ENCODE data around the gene PITPNM3. TPM values are rescaled to one million over a fixed set of nuclear protein-coding genes. Genes with fewer than 3 reads are reported as not detected.
"Not testable (repeated sequence)": the region's sequence is repeated elsewhere in the genome, so short reads cannot be mapped to it uniquely, and the experiment has no call there.

Gene PITPNM3
- total and polyA plus RNA-seq, 2 experiments from 2014 or later, result 1.5 to 2.0 TPM

GRCh38 chr17:6574687-6575595 is 18.6 kb upstream of the PITPNM3 start:
- Histone ChIP-seq H3K79me2 (no peaks in the 10 kb centered on the region), H3K9me3 (ENCODE audit: low read depth) (no peaks in the 10 kb centered on the region), H3K4me3 (no peak overlapping the region), H3K9me2 (replicated peaks; ENCODE audit: insufficient read depth) (no peaks in the 10 kb centered on the region), H3K27me3 (no peaks in the 10 kb centered on the region), H3K27ac (no peak overlapping the region), H3K4me2 (no peak overlapping the region), H3K4me1 (ENCODE audit: insufficient read depth) (peaks cover 9% of the 10 kb centered on the region), H4K20me1 (ENCODE audit: insufficient read depth, poor library complexity, severe bottlenecking) (no peaks in the 10 kb centered on the region), H3K36me3 (replicated peaks; ENCODE audit: insufficient read depth, low read depth) (no peaks in the 10 kb centered on the region), H2AFZ (no peak overlapping the region)
- DNase-seq (ENCODE audit: low spot score), result no peak
- WGBS (ENCODE audit: low lambda C conversion rate, missing lambda C conversion rate), result 73% methylated on average over 23 of the region's 23 CpGs
- TF ChIP-seq EZH2phosphoT487 (IDR thresholded peaks at IDR 0.05; ENCODE audit: low read depth, severe bottlenecking, unreplicated experiment) (no peak), CTCF (IDR thresholded peaks at IDR 0.05; ENCODE audit: poor library complexity) (no peak), EZH2 (IDR thresholded peaks at IDR 0.05; ENCODE audit: borderline replicate concordance) (no peak)

GRCh38 chr17:6573982-6574686 is 17.8 kb upstream of the PITPNM3 start:
- no peaks in the 10 kb centered on the region for H3K9me2 ChIP-seq (replicated peaks; ENCODE audit: insufficient read depth)
- H3K27me3 ChIP-seq, result no peaks in the 10 kb centered on the region
- no peaks in the 10 kb centered on the region for H3K79me2 ChIP-seq
- TF ChIP-seq EZH2phosphoT487 (IDR thresholded peaks at IDR 0.05; ENCODE audit: low read depth, severe bottlenecking, unreplicated experiment) (no peak), EZH2 (IDR thresholded peaks at IDR 0.05; ENCODE audit: borderline replicate concordance) (no peak), CTCF (IDR thresholded peaks at IDR 0.05; ENCODE audit: poor library complexity) (no peak)
- no peak for DNase-seq (ENCODE audit: low spot score)
- 94% methylated on average over 13 of the region's 13 CpGs for WGBS (ENCODE audit: low lambda C conversion rate, missing lambda C conversion rate)
- no peak overlapping the region for H3K4me2 ChIP-seq
- peaks cover 15% of the 10 kb centered on the region for H3K4me1 ChIP-seq (ENCODE audit: insufficient read depth)
- no peaks in the 10 kb centered on the region for H3K36me3 ChIP-seq (replicated peaks; ENCODE audit: insufficient read depth, low read depth)
- no peaks in the 10 kb centered on the region for H3K9me3 ChIP-seq (ENCODE audit: low read depth)
- H4K20me1 ChIP-seq (ENCODE audit: insufficient read depth, poor library complexity, severe bottlenecking), result no peaks in the 10 kb centered on the region
- H2AFZ ChIP-seq, result no peak overlapping the region
- no peak overlapping the region for H3K4me3 ChIP-seq
- no peak overlapping the region for H3K27ac ChIP-seq

GRCh38 chr17:6573495-6573894 is 17.1 kb upstream of the PITPNM3 start:
- H3K36me3 ChIP-seq (replicated peaks; ENCODE audit: insufficient read depth, low read depth); H3K79me2 ChIP-seq; H3K27me3 ChIP-seq; H3K9me3 ChIP-seq (ENCODE audit: low read depth); H3K9me2 ChIP-seq (replicated peaks; ENCODE audit: insufficient read depth); H2AFZ ChIP-seq; H3K4me2 ChIP-seq; H3K4me3 ChIP-seq; H4K20me1 ChIP-seq (ENCODE audit: insufficient read depth, poor library complexity, severe bottlenecking); H3K27ac ChIP-seq; DNase-seq (ENCODE audit: low spot score): not testable (repeated sequence)
- 93% methylated on average over 6 of the region's 6 CpGs for WGBS (ENCODE audit: low lambda C conversion rate, missing lambda C conversion rate)
- peaks cover 15% of the 10 kb centered on the region for H3K4me1 ChIP-seq (ENCODE audit: insufficient read depth)

- Histone ChIP-seq H4K20me1 (ENCODE audit: insufficient read depth, poor library complexity, severe bottlenecking) (no peaks in the 10 kb centered on the region), H3K4me1 (ENCODE audit: insufficient read depth) (peaks cover 15% of the 10 kb centered on the region), H3K36me3 (replicated peaks; ENCODE audit: insufficient read depth, low read depth) (no peaks in the 10 kb centered on the region), H3K27ac (no peak overlapping the region), H3K4me2 (no peak overlapping the region), H2AFZ (no peak overlapping the region), H3K4me3 (no peak overlapping the region), H3K79me2 (no peaks in the 10 kb centered on the region), H3K9me3 (ENCODE audit: low read depth) (no peaks in the 10 kb centered on the region), H3K27me3 (no peaks in the 10 kb centered on the region), H3K9me2 (replicated peaks; ENCODE audit: insufficient read depth) (no peaks in the 10 kb centered on the region)
- WGBS (ENCODE audit: low lambda C conversion rate, missing lambda C conversion rate), result 98% methylated on average over 8 of the region's 8 CpGs
- TF ChIP-seq EZH2 (IDR thresholded peaks at IDR 0.05; ENCODE audit: borderline replicate concordance) (no peak), EZH2phosphoT487 (IDR thresholded peaks at IDR 0.05; ENCODE audit: low read depth, severe bottlenecking, unreplicated experiment) (no peak), CTCF (IDR thresholded peaks at IDR 0.05; ENCODE audit: poor library complexity) (no peak)
- DNase-seq (ENCODE audit: low spot score), result no peak
Measured at GRCh38 chr17:6572972-6573370, 16.6 kb upstream of the PITPNM3 start.

Measured in hepatocyte (in vitro differentiated cells).